GM12873 (cell line): ENCODE measurements around the gene RABGGTA.

Experiments
- CTCF ChIP-seq: IDR thresholded peaks from 2 replicates; pipeline ENCODE4 v1.5.1; 2012; ENCODE audit warnings: low read depth, mild to moderate bottlenecking, moderate library complexity, low read length, control low read depth; ENCODE audit not compliant: insufficient read depth; ENCODE audit errors: missing control alignments

Gene RABGGTA

GRCh38 chr14:24238527-24239037 lies 32.8 kb downstream of the RABGGTA start:
- TF ChIP-seq CTCF: no peak

- TF ChIP-seq CTCF: no peak
Observed at GRCh38 chr14:24238123-24238522, 33.3 kb downstream of the RABGGTA start.

- TF ChIP-seq CTCF: no peak
Observed at GRCh38 chr14:24237463-24237955, 33.9 kb downstream of the RABGGTA start.

- no peak for TF ChIP-seq CTCF
Observed at GRCh38 chr14:24236689-24237462, 34.5 kb downstream of the RABGGTA start.

GRCh38 chr14:24235804-24236688 lies 35.4 kb downstream of the RABGGTA start:
- no peak for TF ChIP-seq CTCF

GRCh38 chr14:24234095-24235005 lies 37.0 kb downstream of the RABGGTA start:
- TF ChIP-seq CTCF: no peak
